Amniotic stem cell (primary cell): ENCODE data around the gene KDM1A.
A peak's percentile ranks its signal among the peaks of the same experiment; 100 is the strongest.
"Not testable (repeated sequence)": the region's sequence is repeated elsewhere in the genome, so short reads cannot be mapped to it uniquely, and the experiment has no call there.

Experiments
- DNase-seq: peaks from one replicate; lab custom pipeline; 2025; lab: John Stamatoyannopoulos, UW

The KDM1A gene

GRCh38 chr1:23019094-23019862 is at the start of gene KDM1A:
Gene KDM1A (plus strand): TSS chr1:23019468. CDS start chr1:23019597, 129 bp downstream.
- DNase-seq, result peak; percentile 89

- no peak for DNase-seq
These were observed 49.2 kb upstream of the KDM1A start for GRCh38 chr1:22970096-22970495.

- no peak for DNase-seq
These were observed 48.1 kb upstream of the KDM1A start for GRCh38 chr1:22971161-22971560.

- DNase-seq, result no peak
These were observed 47.5 kb upstream of the KDM1A start for GRCh38 chr1:22971611-22972405.

- no peak for DNase-seq
These were observed 46.5 kb upstream of the KDM1A start, which contains the start of gene LACTBL1 for GRCh38 chr1:22972760-22973159. Gene LACTBL1 (minus strand): TSS chr1:22972866. CDS start chr1:22972316, 550 bp downstream.

- no peak for DNase-seq
These were observed 43.6 kb upstream of the KDM1A start for GRCh38 chr1:22975694-22976093.

GRCh38 chr1:22976127-22976460 is 43.2 kb upstream of the KDM1A start:
- no peak for DNase-seq

GRCh38 chr1:22976461-22977243 is 42.6 kb upstream of the KDM1A start:
- DNase-seq, result peak; percentile 60

- no peak for DNase-seq
These were observed 41.0 kb upstream of the KDM1A start for GRCh38 chr1:22978299-22978698.

GRCh38 chr1:22980471-22980790 is 38.8 kb upstream of the KDM1A start:
- DNase-seq, result not testable (repeated sequence)

- no peak for DNase-seq
These were observed 35.3 kb upstream of the KDM1A start for GRCh38 chr1:22983944-22984343.

- not testable (repeated sequence) for DNase-seq
These were observed 26.9 kb upstream of the KDM1A start for GRCh38 chr1:22992384-22992783.

GRCh38 chr1:22993220-22993795 is 26.0 kb upstream of the KDM1A start:
- not testable (repeated sequence) for DNase-seq

- no peak for DNase-seq
These were observed 23.5 kb upstream of the KDM1A start for GRCh38 chr1:22995774-22996173.

- DNase-seq, result not testable (repeated sequence)
These were observed 21.7 kb upstream of the KDM1A start for GRCh38 chr1:22997528-22997927.

GRCh38 chr1:23000133-23000532 is 19.1 kb upstream of the KDM1A start:
- DNase-seq, result not testable (repeated sequence)

- DNase-seq, result not testable (repeated sequence)
These were observed 17.1 kb upstream of the KDM1A start for GRCh38 chr1:23002218-23002617.

- DNase-seq, result no peak
These were observed 15.2 kb upstream of the KDM1A start for GRCh38 chr1:23004112-23004511.

GRCh38 chr1:23004769-23005168 is 14.5 kb upstream of the KDM1A start:
- DNase-seq, result not testable (repeated sequence)

- DNase-seq, result no peak
These were observed 12.2 kb upstream of the KDM1A start for GRCh38 chr1:23007106-23007505.

GRCh38 chr1:23008901-23009300 is 10.4 kb upstream of the KDM1A start:
- no peak for DNase-seq

GRCh38 chr1:23010025-23010424 is 9.2 kb upstream of the KDM1A start:
- DNase-seq, result not testable (repeated sequence)
